SK-N-MC (cell line): ENCODE results near the gene AOPEP.

Experiments used
- DNase-seq: peaks from one replicate; pipeline ENCODE4 v3.0.0-alpha.2; 2011; ENCODE audit warnings: low read depth, low spot score
- H3K27ac ChIP-seq: fragments of 200-600 bp; sonication (generic); 2 replicates; pipeline ENCODE4 v1.5.1; 2016; ENCODE audit warnings: mixed run types
- H3K36me3 ChIP-seq: fragments of 200-600 bp; sonication (generic); 2 replicates; pipeline ENCODE4 v1.6.1; 2017; ENCODE audit warnings: antibody characterized with exemption, low read length, mixed read lengths; ENCODE audit not compliant: insufficient read depth
- H3K4me3 ChIP-seq: fragments of 200-600 bp; sonication (generic); 2 replicates; pipeline ENCODE4 v1.5.1; 2016
- H3K9ac ChIP-seq: fragments of 200-600 bp; sonication (generic); 2 replicates; pipeline ENCODE4 v1.8.0; 2017; ENCODE audit warnings: mixed run types, mixed read lengths; ENCODE audit not compliant: insufficient read length
- H3K9me3 ChIP-seq: fragments of 200-600 bp; sonication (generic); 2 replicates; pipeline ENCODE4 v1.6.1; 2017; ENCODE audit warnings: low read depth, mild to moderate bottlenecking, antibody characterized with exemption, low read length, moderate library complexity, mixed read lengths
- EZH2 ChIP-seq: fragments of 200-600 bp; sonication (generic); IDR thresholded peaks from one replicate; pipeline ENCODE4 v1.6.1; 2017; ENCODE audit warnings: antibody characterized with exemption
- FOXP2 ChIP-seq: optimal IDR thresholded peaks from 2 replicates; pipeline ENCODE3; 2011; ENCODE audit warnings: mild to moderate bottlenecking, moderate library complexity; ENCODE audit not compliant: insufficient read depth; ENCODE audit errors: extremely low read length, control extremely low read depth
- POLR2AphosphoS5 ChIP-seq: IDR thresholded peaks from 2 replicates; pipeline ENCODE4 v1.6.1; 2012; ENCODE audit warnings: mild to moderate bottlenecking, low read depth, low read length, borderline replicate concordance

AOPEP gene

GRCh38 chr9:94975480-94975879 lies 249.0 kb downstream of the AOPEP start:
- Histone ChIP-seq H3K9me3 (no peaks in the 10 kb centered on the region), H3K9ac (no peak overlapping the region), H3K27ac (no peak overlapping the region), H3K4me3 (no peak overlapping the region), H3K36me3 (no peaks in the 10 kb centered on the region)
- DNase-seq, result no peak
- TF ChIP-seq EZH2 (no peak), POLR2AphosphoS5 (no peak), FOXP2 (no peak)

- Histone ChIP-seq H3K4me3 (no peak overlapping the region), H3K36me3 (no peaks in the 10 kb centered on the region), H3K9me3 (no peaks in the 10 kb centered on the region), H3K9ac (no peak overlapping the region), H3K27ac (no peak overlapping the region)
- no peak for DNase-seq
- no peak for TF ChIP-seq FOXP2
- TF ChIP-seq POLR2AphosphoS5, result no peak
- TF ChIP-seq EZH2, result no peak
Observed at GRCh38 chr9:94976077-94976476, 249.6 kb downstream of the AOPEP start.

GRCh38 chr9:94977416-94977815 lies 250.9 kb downstream of the AOPEP start:
- no peak for DNase-seq
- Histone ChIP-seq H3K9ac (no peak overlapping the region), H3K4me3 (no peak overlapping the region), H3K9me3 (no peaks in the 10 kb centered on the region), H3K36me3 (no peaks in the 10 kb centered on the region), H3K27ac (no peak overlapping the region)
- TF ChIP-seq POLR2AphosphoS5 (no peak), FOXP2 (no peak), EZH2 (no peak)

- no peaks in the 10 kb centered on the region for H3K9me3 ChIP-seq
- no peak for DNase-seq
- H3K27ac ChIP-seq, result no peak overlapping the region
- TF ChIP-seq POLR2AphosphoS5 (no peak), FOXP2 (no peak), EZH2 (no peak)
- H3K4me3 ChIP-seq, result no peak overlapping the region
- no peak overlapping the region for H3K9ac ChIP-seq
- H3K36me3 ChIP-seq, result no peaks in the 10 kb centered on the region
Observed at GRCh38 chr9:94979904-94980507, 253.5 kb downstream of the AOPEP start.

GRCh38 chr9:94980947-94981722 lies 254.6 kb downstream of the AOPEP start:
- Histone ChIP-seq H3K9me3 (no peaks in the 10 kb centered on the region), H3K4me3 (peak overlapping the region; percentile 41; the same call in 1 of the 2 replicates), H3K36me3 (no peaks in the 10 kb centered on the region), H3K27ac (peak overlapping the region; percentile 73), H3K9ac (no peak overlapping the region)
- DNase-seq, result peak; percentile 51
- TF ChIP-seq EZH2, result no peak

- Histone ChIP-seq H3K9me3 (no peaks in the 10 kb centered on the region), H3K27ac (peak overlapping the region; percentile 73), H3K4me3 (no peak overlapping the region; the same call in 1 of the 2 replicates), H3K9ac (no peak overlapping the region), H3K36me3 (no peaks in the 10 kb centered on the region)
- no peak for DNase-seq
- TF ChIP-seq FOXP2, result no peak
- TF ChIP-seq EZH2, result no peak
- no peak for TF ChIP-seq POLR2AphosphoS5
Observed at GRCh38 chr9:94981723-94982090, 255.2 kb downstream of the AOPEP start.

GRCh38 chr9:94982211-94982610 lies 255.7 kb downstream of the AOPEP start:
- Histone ChIP-seq H3K36me3 (no peaks in the 10 kb centered on the region), H3K9ac (no peak overlapping the region), H3K27ac (no peak overlapping the region), H3K9me3 (no peaks in the 10 kb centered on the region), H3K4me3 (no peak overlapping the region)
- no peak for TF ChIP-seq EZH2
- TF ChIP-seq FOXP2, result no peak
- TF ChIP-seq POLR2AphosphoS5, result no peak
- no peak for DNase-seq

GRCh38 chr9:94983552-94983951 lies 257.1 kb downstream of the AOPEP start:
- no peak overlapping the region for H3K9ac ChIP-seq
- no peak for TF ChIP-seq EZH2
- no peak for TF ChIP-seq POLR2AphosphoS5
- TF ChIP-seq FOXP2, result no peak
- DNase-seq, result no peak
- no peak overlapping the region for H3K4me3 ChIP-seq
- H3K36me3 ChIP-seq, result no peaks in the 10 kb centered on the region
- H3K9me3 ChIP-seq, result no peaks in the 10 kb centered on the region
- no peak overlapping the region for H3K27ac ChIP-seq
